Cardiac septum (tissue), 1 donor: ENCODE measurements around the gene TINAGL1. TPM values are rescaled to one million over a fixed set of nuclear protein-coding genes. Genes with fewer than 3 reads are reported as not detected.

ENCODE experiments used
- DNase-seq: peaks from one replicate; pipeline ENCODE4 v3.0.0-alpha.2; 2020; ENCODE audit warnings: low spot score
- intact Hi-C: fragments of 100-400 bp; cut with DNase I; formaldehyde crosslinking; loops from one replicate; pipeline ENCODE4 v1.14.0; 2022
- total RNA-seq: library from RNA; stranded (reverse); fragmentation: NEBNext Ultra II Directional; extraction: Animal tissue kit (Norgen Biotek cat#: 25700); gene quantifications from one replicate; pipeline ENCODE4 v1.2.1, GENCODE V29; 2021
- donor health status: DM: no; HTN: no; CAD: no.

The TINAGL1 gene
- total RNA-seq, 1 donor from 2014 or later, result 180 TPM

DNA sequence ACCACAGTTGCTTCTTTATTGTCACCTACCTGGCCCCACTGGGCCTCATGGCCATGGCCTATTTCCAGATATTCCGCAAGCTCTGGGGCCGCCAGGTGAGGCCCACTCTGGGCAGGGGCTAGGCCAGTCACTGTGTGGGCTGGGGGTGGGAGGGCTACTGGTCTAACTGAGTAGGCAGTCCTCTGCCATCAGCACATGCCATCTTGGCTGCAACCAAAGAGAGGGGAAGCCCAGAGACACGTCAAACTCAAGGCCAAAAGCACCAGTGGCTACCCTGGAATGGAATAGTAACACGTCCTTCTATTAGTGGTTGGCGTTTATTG, 45.1 kb downstream of the TINAGL1 start:
- intact Hi-C loops, result no loop called here
- DNase-seq, result no peak

DNA sequence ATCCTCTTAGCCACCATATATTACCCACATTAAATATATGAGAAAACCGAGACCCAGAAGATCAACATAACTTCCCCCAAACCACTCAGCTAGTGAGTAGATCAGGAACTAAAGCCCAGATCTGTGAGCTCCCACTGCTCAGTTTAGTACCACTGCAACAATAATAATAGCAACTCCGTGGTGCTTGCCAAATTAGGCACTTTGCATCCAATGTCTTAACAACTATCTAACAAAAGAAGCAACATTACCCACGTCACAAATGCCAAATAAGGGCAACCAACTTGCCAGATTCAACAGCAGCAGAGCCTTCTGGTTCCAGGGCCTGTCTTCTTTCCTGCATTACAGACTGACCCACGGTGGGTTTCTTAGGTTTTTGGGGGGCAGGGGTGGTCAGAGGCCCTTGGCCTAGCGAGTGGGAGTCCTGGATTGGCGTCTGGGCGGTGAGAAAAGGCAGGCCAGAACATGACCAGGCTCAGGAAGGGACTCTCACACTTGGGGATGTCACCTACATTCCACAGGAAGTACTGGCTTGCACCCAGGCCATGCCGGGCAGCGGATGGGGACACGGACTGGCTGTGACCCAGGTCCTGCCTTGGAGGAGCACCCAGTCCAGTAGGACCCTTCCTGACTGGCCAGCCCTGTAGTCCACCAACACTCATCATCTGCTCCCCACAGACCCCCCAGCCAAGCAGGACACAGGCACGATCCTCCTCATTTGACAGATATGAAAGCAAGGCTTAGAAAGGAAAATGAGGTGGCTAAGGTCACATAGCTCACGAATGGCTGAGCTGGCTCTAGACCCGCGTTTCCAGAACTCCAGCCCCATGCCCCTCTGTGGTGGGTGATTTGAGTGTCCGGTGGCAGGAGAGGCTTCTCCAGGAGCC, 45.8 kb downstream of the TINAGL1 start:
- intact Hi-C loops, result no loop called here
- DNase-seq, result no peak

DNA sequence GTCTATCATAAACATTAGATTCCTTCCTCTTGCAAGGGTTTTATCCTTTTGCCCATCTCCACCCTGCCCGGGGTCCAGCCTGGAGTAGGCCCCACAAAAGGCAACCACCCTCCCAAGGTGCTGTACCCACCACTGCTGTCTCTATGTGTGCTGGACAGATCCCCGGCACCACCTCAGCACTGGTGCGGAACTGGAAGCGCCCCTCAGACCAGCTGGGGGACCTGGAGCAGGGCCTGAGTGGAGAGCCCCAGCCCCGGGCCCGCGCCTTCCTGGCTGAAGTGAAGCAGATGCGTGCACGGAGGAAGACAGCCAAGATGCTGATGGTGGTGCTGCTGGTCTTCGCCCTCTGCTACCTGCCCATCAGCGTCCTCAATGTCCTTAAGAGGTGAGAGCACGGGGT, 47.0 kb downstream of the TINAGL1 start:
- intact Hi-C loops, result no loop called here
- DNase-seq, result no peak

DNA sequence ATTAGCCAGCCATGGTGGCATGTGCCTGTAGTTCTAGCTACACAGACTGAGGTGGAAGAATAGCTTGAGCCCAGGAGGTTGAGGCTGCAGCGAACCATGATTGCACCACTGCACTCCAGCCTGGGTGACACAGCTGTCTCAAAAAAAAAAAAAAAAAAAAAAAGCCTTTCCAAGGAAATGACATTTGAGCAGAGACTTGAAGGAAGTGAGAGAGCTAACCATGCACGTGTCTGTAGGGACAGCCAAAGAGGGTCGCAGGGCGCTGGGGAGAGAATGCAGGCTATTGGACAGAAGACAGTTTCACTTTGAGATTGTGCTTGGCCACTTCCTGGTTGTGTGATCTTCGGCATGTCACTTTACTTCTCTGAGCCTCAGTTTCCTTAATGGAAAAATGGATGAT, 48.0 kb downstream of the TINAGL1 start:
- intact Hi-C loops, result no loop called here
- DNase-seq, result no peak

DNA sequence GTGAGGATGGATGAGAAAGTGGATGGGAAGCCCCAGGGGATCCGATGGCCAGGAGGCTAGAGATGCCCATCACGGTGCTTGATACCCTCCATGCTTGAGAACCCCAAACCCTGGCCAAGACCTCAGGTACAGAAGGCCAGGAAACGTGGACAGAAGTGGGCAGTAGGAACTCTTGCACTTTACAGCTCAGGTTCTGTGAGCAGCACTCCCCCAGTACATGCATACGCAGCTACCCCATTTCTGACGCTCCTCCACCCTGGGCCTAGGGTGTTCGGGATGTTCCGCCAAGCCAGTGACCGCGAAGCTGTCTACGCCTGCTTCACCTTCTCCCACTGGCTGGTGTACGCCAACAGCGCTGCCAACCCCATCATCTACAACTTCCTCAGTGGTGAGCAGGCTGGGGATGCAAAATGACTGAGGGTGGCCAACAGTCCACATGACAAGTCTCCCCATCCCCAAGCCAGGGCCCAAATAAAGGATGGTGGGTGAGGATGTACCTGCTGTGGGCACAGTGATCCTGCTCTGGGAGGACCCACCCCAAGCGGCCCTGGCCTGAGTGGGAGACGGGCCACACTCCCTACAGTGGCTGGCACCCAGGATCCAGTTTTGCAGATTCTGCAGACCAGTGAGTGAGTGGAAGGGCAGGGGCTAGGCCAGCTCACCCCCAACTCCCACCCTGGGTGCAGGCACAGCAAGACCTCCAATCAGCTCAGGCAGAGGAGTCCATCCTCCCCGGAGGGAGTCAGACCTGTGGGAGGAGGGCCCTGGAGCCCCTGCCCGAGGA, 48.6 kb downstream of the TINAGL1 start:
- DNase-seq, result no peak
- intact Hi-C loops, result loop anchor here (5.0 kb wide), 1 partner anchor 243 kb away; no protein-coding TSS in a partner anchor

DNA sequence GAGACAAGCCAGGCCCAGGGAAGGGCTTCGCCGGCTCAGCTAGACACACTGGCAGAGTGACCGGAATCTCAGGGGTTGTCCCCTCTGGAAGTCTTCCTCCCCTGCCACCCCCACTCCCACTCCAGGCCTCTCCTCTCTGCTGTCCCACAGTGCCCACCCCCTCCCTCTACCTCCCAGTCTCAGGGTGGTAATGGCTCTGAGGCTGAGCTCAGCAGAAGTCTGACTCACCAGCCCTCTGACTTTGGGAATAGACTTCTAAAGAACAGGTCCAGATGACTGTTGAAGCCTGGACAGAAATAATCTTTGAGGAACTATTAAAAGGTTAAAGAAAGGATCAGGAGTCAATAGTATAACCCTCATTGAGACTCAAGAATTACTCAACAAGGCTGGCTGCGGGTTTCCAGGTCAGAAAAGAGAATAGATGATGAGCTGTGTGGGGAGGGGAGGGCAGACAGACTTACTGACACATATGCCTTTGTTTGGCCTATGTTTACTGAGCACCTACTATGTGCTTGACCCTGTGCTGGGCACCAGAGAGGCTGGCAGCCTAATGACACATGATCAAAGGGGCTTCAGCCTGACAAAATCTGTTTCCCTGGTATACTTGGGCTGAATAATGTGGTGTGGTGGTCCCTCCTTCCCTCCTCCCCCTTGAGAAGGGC, 49.4 kb downstream of the TINAGL1 start:
- intact Hi-C loops, result loop anchor here (2.0 to 5.0 kb wide), 2 partner anchors 51 to 243 kb away; no protein-coding TSS in a partner anchor
- DNase-seq, result no peak

DNA sequence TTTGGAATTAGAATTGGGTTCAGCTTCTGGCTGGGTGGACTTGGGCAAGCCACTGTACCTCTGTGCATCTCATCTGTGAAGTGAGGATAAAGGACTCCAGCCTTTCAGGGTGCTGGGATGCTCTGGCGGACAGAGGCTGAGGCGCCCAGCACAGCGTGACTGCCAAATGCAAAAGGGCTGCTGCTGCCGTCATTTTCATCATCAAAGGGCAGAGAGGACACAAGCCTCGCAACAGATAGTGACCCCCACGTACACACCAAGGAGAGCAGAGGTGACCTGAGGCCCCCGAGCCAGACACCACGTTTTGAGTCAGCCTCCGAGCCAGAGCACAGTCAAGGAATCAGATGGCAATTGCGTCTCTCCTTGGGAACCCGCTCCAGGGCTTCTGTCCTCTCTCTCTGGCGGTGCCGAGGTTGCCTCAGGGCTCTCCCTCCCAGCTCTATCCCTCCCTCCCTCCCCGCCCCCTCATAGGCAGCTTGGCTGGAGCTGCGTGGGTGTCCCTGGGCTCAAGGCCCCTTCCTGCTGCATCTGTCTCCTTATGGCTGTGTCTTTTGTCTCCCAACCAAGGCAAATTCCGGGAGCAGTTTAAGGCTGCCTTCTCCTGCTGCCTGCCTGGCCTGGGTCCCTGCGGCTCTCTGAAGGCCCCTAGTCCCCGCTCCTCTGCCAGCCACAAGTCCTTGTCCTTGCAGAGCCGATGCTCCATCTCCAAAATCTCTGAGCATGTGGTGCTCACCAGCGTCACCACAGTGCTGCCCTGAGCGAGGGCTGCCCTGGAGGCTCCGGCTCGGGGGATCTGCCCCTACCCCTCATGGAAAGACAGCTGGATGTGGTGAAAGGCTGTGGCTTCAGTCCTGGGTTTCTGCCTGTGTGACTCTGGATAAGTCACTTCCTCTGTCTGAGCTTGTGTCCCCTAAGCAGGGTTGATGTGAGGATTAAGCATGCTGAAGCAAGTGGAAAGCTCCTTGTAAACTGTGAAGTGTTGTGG, 50.2 kb downstream of the TINAGL1 start:
- no peak for DNase-seq

DNA sequence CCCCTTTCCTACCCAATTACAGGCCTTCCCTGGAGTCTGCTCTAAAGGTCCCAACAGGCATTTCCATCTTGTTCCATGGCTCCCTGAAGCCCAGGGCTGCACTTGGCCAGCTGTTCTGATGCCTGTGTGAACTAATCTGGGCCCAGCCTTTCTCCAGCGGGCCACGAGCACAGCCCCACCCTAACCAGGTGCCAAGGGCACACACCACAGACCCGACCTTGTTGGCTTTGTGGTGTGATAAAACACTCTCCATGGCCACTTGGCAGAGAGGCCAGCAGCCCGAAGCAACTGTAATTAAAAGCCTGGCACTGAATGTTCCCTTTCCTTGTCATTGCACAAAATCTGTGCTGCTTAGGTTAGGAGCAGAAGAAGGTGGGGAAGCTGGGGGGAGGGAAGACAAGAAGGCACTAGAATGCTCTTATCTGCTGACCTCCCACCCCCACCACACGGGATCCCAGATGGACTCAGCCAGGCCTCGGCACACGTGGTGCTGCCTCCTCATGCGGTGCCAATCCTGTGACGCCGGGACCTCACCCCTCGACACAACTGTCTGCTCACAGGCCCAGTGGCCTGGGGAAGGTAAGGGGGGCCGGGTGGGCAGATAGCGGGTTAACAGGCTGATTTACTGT, 51.1 kb downstream of the TINAGL1 start:
- peak; percentile 82 for DNase-seq
- intact Hi-C loops, result loop anchor here (2.0 to 5.0 kb wide), 2 partner anchors 53 to 245 kb away; no protein-coding TSS in a partner anchor

More for the DNA sequence above, 50.2 kb downstream of the TINAGL1 start:
- intact Hi-C loops, result loop anchor here (2.0 to 5.0 kb wide), 2 partner anchors 52 to 244 kb away; no protein-coding TSS in a partner anchor

DNA sequence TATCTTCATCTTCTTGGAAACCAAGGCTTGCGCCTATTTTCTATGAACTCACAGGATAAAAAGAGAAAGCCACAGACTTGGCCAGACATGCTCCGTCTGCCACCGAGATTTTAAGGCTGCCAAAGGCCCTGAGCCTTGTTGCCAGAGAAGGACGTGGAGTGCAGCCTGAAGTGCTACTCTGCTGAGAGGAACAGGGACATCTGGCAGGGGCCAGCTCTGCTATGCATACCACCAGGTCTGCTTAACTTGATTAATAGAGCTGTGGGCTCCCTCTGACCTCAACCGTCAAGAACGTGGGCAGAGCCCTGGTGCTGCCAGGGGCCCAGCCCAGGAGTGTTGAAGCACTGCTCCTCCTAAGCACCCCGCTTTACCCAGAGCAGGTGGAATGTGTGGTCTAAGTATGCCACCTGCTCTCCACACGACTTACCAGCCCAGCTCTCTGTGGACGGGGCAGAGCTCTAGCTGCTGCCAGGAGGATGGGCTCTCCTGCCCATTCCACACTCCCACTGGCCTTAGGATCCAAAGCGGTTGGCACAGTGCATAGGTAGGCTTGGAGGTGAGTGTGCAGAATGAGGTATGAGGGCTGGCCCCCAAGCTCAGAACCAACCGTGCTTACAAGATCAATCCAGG, 51.7 kb downstream of the TINAGL1 start:
- intact Hi-C loops, result loop anchor here (2.0 to 5.0 kb wide), 2 partner anchors 53 to 246 kb away; no protein-coding TSS in a partner anchor
- no peak for DNase-seq

DNA sequence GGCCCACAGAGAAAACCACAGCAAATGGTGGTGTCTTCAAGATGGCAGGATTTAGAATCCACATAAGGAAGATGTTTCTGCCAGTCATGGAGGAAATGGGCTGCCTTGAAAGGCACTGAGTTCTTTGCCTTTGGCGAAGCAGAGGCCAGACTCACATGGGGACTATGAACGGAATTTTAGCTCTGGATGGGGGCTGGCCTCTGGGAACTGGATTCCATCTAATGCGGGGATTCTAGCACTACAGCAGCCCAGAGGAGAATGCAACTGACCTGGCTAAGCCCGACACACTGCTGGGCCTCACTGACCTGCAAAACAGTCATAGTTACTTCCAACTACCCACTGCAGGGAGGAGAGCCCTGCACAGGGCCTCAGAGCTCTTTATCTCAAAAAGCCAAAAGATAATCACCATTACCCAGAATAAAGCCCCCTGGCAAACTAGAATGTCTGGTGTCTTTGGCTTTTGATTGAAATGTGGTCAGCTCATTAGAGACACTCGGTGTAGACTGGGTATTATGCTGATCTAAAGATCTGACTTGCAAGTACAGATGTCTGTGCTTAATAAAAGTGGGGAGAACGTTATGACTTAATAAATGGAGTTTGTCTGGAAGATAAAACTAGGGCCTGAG, 52.7 kb downstream of the TINAGL1 start:
- intact Hi-C loops, result loop anchor here (5.0 kb wide), 1 partner anchor 247 kb away; no protein-coding TSS in a partner anchor
- DNase-seq, result no peak

DNA sequence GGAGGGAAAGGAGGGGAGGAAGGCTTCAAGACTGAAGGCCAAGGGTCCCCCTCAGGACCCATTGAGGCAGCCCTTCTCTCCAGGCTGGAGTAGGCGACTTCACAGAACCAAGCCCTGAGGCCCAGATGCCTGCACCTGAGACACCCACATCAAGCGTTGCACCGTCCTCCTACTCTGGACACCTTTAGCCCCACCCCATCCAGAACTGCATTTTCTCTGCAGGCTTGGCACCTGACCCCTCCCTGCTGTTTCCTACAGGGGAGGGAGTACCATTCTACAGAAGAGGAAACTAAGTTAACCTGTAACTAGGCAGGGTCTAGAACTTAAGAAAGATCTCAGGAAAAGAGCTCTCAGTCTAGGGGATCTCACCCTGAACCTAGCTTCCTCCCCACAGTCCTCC, 56.3 kb downstream of the TINAGL1 start:
- intact Hi-C loops, result no loop called here

DNA sequence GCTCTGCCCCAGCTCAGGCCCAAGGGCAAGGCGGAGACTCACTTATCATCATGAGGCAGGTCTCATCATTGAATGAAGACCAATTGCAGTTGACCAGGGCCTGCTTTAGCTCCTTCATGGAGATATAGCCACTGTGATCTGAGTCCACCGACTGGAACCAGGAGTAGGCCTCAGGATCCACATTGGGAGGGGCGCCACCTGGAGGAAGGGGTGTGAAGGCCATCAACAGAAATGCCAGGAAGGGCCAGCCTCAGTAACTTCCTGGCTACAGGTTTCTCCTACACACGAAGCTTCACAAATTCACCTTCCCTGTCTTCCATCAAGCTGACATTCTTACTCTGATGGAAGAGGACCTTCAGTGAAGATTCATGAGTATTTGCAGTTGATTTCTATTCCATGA, 56.8 kb downstream of the TINAGL1 start:
- DNase-seq, result no peak
- intact Hi-C loops, result no loop called here

More for the DNA sequence above, 56.3 kb downstream of the TINAGL1 start:
- no peak for DNase-seq

Other genes with a start within 250 kb of the TINAGL1 start
- 3,048 TPM for gene FABP3, start 203.4 kb upstream of the TINAGL1 start, total RNA-seq
- gene SERINC2, start 163.3 kb upstream of the TINAGL1 start, total RNA-seq, result 2.8 TPM
- not detected for gene HCRTR1, start 41.2 kb downstream of the TINAGL1 start, total RNA-seq
- 55.1 TPM for gene PEF1, start 68.4 kb downstream of the TINAGL1 start, total RNA-seq
- 45.9 TPM for gene COL16A1, start 127.5 kb downstream of the TINAGL1 start, total RNA-seq
- gene ADGRB2, start 187.8 kb downstream of the TINAGL1 start, total RNA-seq, result 7.7 TPM
- 0.19 TPM for gene SPOCD1, start 239.5 kb downstream of the TINAGL1 start, total RNA-seq